ENCODE data around the gene CRAMP1. TPM values are rescaled to one million over a fixed set of nuclear protein-coding genes. Genes with fewer than 3 reads are reported as not detected.

Gene CRAMP1
- total RNA-seq, 1 experiment from 2014 or later, result 28.8 TPM

- in situ Hi-C loops (cut with HindIII; ENCODE audit: low pct_unique_long_range_greater_than_20kb, low sequenced_read_pairs) (no loop called here), intact Hi-C loops (cut with micrococcal nuclease; ENCODE audit: unreplicated experiment) (no loop called here)
- DNase-seq (ENCODE audit: low read depth, low spot score) (no peak), ATAC-seq (no peak; the same call in 1 of the 2 replicates)
- ChIA-PET CTCF (no interaction called here), POLR2A (no interaction called here)
- no peaks in the 10 kb centered on the region for H3K4me1 ChIP-seq (ENCODE audit: control insufficient read depth, insufficient read depth, low read length)
- H3K27me3 ChIP-seq (ENCODE audit: control insufficient read depth, insufficient read depth, low read length), result no peaks in the 10 kb centered on the region
- TF ChIP-seq SIN3A (IDR thresholded peaks at IDR 0.05; ENCODE audit: borderline replicate concordance, insufficient read depth, low read depth, low read length) (no peak), REST (IDR thresholded peaks at IDR 0.05; ENCODE audit: insufficient read depth in 1 of 2, low read depth in 2 of 2, low read length in 1 of 2) (no peak), POLR2AphosphoS5 (IDR thresholded peaks at IDR 0.05; ENCODE audit: low read depth, low read length) (no peak), CTCF (IDR thresholded peaks at IDR 0.05) (no peak), TCF7L2 (IDR thresholded peaks at IDR 0.05; ENCODE audit: low read depth, low read length) (no peak)
- no peak overlapping the region for H3K4me3 ChIP-seq (ENCODE audit: low read depth in 2 of 2, low read length in 2 of 2)
- no TSS peak for BruUV-seq (replicated peaks)
- H3K36me3 ChIP-seq (ENCODE audit: control insufficient read depth, insufficient read depth, low read length), result peaks cover 6% of the 10 kb centered on the region; the same call in 1 of the 2 replicates
- no peaks in the 10 kb centered on the region for H3K9me3 ChIP-seq (ENCODE audit: control insufficient read depth, insufficient read depth, low read depth, low read length)
- H3K27ac ChIP-seq (ENCODE audit: low read length), result no peak overlapping the region
Measured at GRCh38 chr16:1581804-1582203, 30.4 kb upstream of the CRAMP1 start.

- Histone ChIP-seq H3K4me3 (ENCODE audit: low read depth in 2 of 2, low read length in 2 of 2) (no peak overlapping the region), H3K4me1 (ENCODE audit: control insufficient read depth, insufficient read depth, low read length) (no peaks in the 10 kb centered on the region), H3K36me3 (ENCODE audit: control insufficient read depth, insufficient read depth, low read length) (peaks cover 6% of the 10 kb centered on the region; the same call in 1 of the 2 replicates), H3K27ac (ENCODE audit: low read length) (no peak overlapping the region), H3K27me3 (ENCODE audit: control insufficient read depth, insufficient read depth, low read length) (no peaks in the 10 kb centered on the region), H3K9me3 (ENCODE audit: control insufficient read depth, insufficient read depth, low read depth, low read length) (no peaks in the 10 kb centered on the region)
- no peak for ATAC-seq
- no TSS peak for BruUV-seq (replicated peaks)
- ChIA-PET CTCF (no interaction called here), POLR2A (no interaction called here)
- in situ Hi-C loops (cut with HindIII; ENCODE audit: low pct_unique_long_range_greater_than_20kb, low sequenced_read_pairs), result no loop called here
- intact Hi-C loops (cut with micrococcal nuclease; ENCODE audit: unreplicated experiment), result no loop called here
- DNase-seq (ENCODE audit: low read depth, low spot score), result no peak
- TF ChIP-seq CTCF (IDR thresholded peaks at IDR 0.05), result no peak
Measured at GRCh38 chr16:1583180-1583579, 29.0 kb upstream of the CRAMP1 start.
